ENCODE data around the gene RAB6A.
A peak's percentile ranks its signal among the peaks of the same experiment; 100 is the strongest.

The RAB6A gene

DNA sequence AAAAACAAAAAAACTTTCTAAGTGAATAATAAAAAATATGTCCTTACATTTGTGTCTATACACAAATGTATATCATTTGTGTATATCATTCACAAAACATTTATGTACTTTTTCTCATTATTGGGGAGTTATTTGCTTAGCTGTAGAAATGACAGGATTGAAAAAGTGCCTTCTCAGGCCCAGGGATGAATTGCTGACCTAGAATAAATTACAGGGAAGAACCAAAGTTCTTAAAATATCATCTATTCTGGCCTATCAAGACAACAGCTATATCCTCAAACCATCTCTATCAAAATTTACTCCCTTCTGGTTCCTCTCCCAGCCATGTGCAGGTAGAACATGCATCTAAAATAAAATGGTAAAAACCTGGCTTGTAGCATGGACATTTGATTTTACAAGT lies 1.9 kb upstream of the RAB6A start:
- DNase-seq (ENCODE audit: low read depth) = no peak
- H3K4me3 ChIP-seq (ENCODE audit: control insufficient read depth, low read depth, low read length) = no peak overlapping the region
- no peak for TF ChIP-seq CTCF (conservative IDR thresholded peaks at IDR 0.05; ENCODE audit: control insufficient read depth, insufficient read depth, low read depth, low read length)

DNA sequence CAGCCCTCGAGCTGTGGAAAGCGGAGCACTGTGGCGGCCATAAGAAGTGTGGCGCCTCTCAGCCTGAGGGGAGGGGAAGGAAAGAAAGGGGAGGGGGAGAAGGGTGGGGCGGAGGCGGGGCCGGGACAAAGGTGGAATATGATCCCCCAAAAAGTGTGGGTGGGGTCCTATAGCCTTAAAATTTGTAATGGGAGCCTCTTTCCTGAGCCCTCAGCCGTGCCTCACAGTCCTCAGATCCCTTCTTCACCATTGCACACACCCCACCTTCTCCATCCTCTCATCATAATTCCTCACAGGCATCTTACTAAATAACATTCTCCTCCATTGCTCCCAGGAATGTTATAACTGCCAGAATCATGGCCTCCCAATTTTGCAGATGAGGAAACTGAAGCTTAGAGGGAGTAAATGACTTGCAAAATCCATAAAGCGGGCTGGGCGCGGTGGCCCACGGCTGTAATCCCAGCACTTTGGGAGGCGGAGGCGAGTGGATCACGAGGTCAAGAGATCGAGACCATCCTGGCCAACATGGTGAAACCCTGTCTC lies 600 bp upstream of the RAB6A start:
- TF ChIP-seq CTCF (conservative IDR thresholded peaks at IDR 0.05; ENCODE audit: control insufficient read depth, insufficient read depth, low read depth, low read length) = no peak
- no peak for DNase-seq (ENCODE audit: low read depth)
- H3K4me3 ChIP-seq (ENCODE audit: control insufficient read depth, low read depth, low read length) = peak overlapping the region; percentile 40

GRCh38 chr11:73760135-73760678 lies 667 bp downstream of the RAB6A start:
- H3K4me3 ChIP-seq (ENCODE audit: control insufficient read depth, low read depth, low read length) = peak overlapping the region; percentile 98
- TF ChIP-seq CTCF (conservative IDR thresholded peaks at IDR 0.05; ENCODE audit: control insufficient read depth, insufficient read depth, low read depth, low read length) = no peak
- DNase-seq (ENCODE audit: low read depth) = peak; percentile 25

- TF ChIP-seq CTCF (conservative IDR thresholded peaks at IDR 0.05; ENCODE audit: control insufficient read depth, insufficient read depth, low read depth, low read length) = peak; percentile 12
- peak overlapping the region; percentile 98 for H3K4me3 ChIP-seq (ENCODE audit: control insufficient read depth, low read depth, low read length)
- peak; percentile 32 for DNase-seq (ENCODE audit: low read depth)
Observed at GRCh38 chr11:73759610-73760134, 1.2 kb downstream of the RAB6A start.

GRCh38 chr11:73758451-73758850 lies 2.4 kb downstream of the RAB6A start:
- no peak for DNase-seq (ENCODE audit: low read depth)
- H3K4me3 ChIP-seq (ENCODE audit: control insufficient read depth, low read depth, low read length) = no peak overlapping the region
- no peak for TF ChIP-seq CTCF (conservative IDR thresholded peaks at IDR 0.05; ENCODE audit: control insufficient read depth, insufficient read depth, low read depth, low read length)

GRCh38 chr11:73757598-73757997 lies 3.3 kb downstream of the RAB6A start:
- peak; percentile 18 for DNase-seq (ENCODE audit: low read depth)
- H3K4me3 ChIP-seq (ENCODE audit: control insufficient read depth, low read depth, low read length) = no peak overlapping the region
- no peak for TF ChIP-seq CTCF (conservative IDR thresholded peaks at IDR 0.05; ENCODE audit: control insufficient read depth, insufficient read depth, low read depth, low read length)

Measured in fibroblast of mammary gland (primary cell).